Fibroblast of mammary gland (primary cell): ENCODE measurements around the gene ANAPC4.

Experiments
- DNase-seq: peaks from one replicate; pipeline ENCODE4 v3.0.0-alpha.2; 2010; ENCODE audit warnings: low read depth
- H3K4me3 ChIP-seq: 2 replicates; pipeline ENCODE4 v1.5.1; 2011; ENCODE audit warnings: low read depth, mild to moderate bottlenecking, low read length, moderate library complexity; ENCODE audit not compliant: control insufficient read depth
- CTCF ChIP-seq: conservative IDR thresholded peaks from 2 replicates; pipeline ENCODE4 v1.5.1; 2011; ENCODE audit warnings: low read depth, low read length, inconsistent platforms; ENCODE audit not compliant: control insufficient read depth, insufficient read depth

ANAPC4 gene

GRCh38 chr4:25443851-25444250, 66.8 kb downstream of the ANAPC4 start:
- no peak for DNase-seq
- H3K4me3 ChIP-seq = no peak overlapping the region
- no peak for TF ChIP-seq CTCF

GRCh38 chr4:25446611-25447010, 69.5 kb downstream of the ANAPC4 start:
- DNase-seq = no peak
- H3K4me3 ChIP-seq = no peak overlapping the region
- no peak for TF ChIP-seq CTCF

GRCh38 chr4:25448379-25449109, 71.5 kb downstream of the ANAPC4 start:
- TF ChIP-seq CTCF = no peak

GRCh38 chr4:25449270-25449669, 72.2 kb downstream of the ANAPC4 start:
- TF ChIP-seq CTCF = no peak
- DNase-seq = no peak
- no peak overlapping the region for H3K4me3 ChIP-seq

More at GRCh38 chr4:25448379-25449109, 71.5 kb downstream of the ANAPC4 start:
- no peak for DNase-seq
- H3K4me3 ChIP-seq = no peak overlapping the region

GRCh38 chr4:25449688-25450087, 72.6 kb downstream of the ANAPC4 start:
- no peak for TF ChIP-seq CTCF
- no peak for DNase-seq
- H3K4me3 ChIP-seq = no peak overlapping the region

GRCh38 chr4:25450491-25450901, 73.4 kb downstream of the ANAPC4 start:
- H3K4me3 ChIP-seq = no peak overlapping the region
- DNase-seq = no peak
- TF ChIP-seq CTCF = no peak
